ENCODE results near the gene LDLRAD3. TPM values are rescaled to one million over a fixed set of nuclear protein-coding genes. Genes with fewer than 3 reads are reported as not detected.

The LDLRAD3 gene
- total RNA-seq, 1 donor from 2014 or later = 14.9 TPM

DNA sequence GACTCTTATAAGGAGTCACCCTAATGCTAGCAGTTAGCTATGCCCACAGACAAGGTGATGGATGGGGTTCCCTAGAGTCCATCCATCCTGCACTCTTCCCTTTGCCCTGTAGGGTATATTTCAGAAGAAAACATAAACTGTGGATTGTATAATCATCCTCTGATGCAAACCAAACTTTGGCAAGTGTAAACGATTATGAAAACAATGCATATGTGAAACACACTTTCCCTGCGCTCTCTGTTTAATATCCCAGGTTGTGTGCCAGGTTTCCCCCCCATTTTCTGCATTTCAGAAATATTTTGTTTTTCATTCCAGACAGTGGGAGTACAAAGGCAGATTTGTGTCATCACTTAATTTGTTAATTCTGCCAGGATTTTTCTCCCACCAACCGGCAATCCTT is 110.0 kb downstream of the LDLRAD3 start:
- DNase-seq (ENCODE audit: low read depth) = no peak
- Mint-ChIP-seq H3K27ac (ENCODE audit: unreplicated experiment) (no peak overlapping the region), H3K27me3 (ENCODE audit: low read depth, unreplicated experiment) (no peaks in the 10 kb centered on the region), H3K4me3 (ENCODE audit: unreplicated experiment) (no peak overlapping the region), H3K36me3 (ENCODE audit: low read depth, unreplicated experiment) (peaks cover 2% of the 10 kb centered on the region), H3K4me1 (ENCODE audit: low read depth, unreplicated experiment) (peaks cover 24% of the 10 kb centered on the region), H3K9me3 (ENCODE audit: unreplicated experiment) (no peaks in the 10 kb centered on the region)
- no peak overlapping the region for H3K9ac ChIP-seq (ENCODE audit: low read length)
- H3K4me1 ChIP-seq (ENCODE audit: insufficient read depth, low read length) = no peaks in the 10 kb centered on the region
- no peaks in the 10 kb centered on the region for H3K36me3 ChIP-seq (ENCODE audit: insufficient read depth, low read length)
- H2AFZ ChIP-seq (ENCODE audit: low read depth, low read length) = no peak overlapping the region
- H3K4me2 ChIP-seq (ENCODE audit: low read length) = no peak overlapping the region
- H3K27me3 ChIP-seq (ENCODE audit: insufficient read depth, low read length) = no peaks in the 10 kb centered on the region
- TF ChIP-seq, protein P1, sequence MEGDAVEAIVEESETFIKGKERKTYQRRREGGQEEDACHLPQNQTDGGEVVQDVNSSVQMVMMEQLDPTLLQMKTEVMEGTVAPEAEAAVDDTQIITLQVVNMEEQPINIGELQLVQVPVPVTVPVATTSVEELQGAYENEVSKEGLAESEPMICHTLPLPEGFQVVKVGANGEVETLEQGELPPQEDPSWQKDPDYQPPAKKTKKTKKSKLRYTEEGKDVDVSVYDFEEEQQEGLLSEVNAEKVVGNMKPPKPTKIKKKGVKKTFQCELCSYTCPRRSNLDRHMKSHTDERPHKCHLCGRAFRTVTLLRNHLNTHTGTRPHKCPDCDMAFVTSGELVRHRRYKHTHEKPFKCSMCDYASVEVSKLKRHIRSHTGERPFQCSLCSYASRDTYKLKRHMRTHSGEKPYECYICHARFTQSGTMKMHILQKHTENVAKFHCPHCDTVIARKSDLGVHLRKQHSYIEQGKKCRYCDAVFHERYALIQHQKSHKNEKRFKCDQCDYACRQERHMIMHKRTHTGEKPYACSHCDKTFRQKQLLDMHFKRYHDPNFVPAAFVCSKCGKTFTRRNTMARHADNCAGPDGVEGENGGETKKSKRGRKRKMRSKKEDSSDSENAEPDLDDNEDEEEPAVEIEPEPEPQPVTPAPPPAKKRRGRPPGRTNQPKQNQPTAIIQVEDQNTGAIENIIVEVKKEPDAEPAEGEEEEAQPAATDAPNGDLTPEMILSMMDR (IDR thresholded peaks at IDR 0.05; ENCODE audit: insufficient read depth, low read depth, low read length) = no peak
- no peak for TF ChIP-seq EZH2 (IDR thresholded peaks at IDR 0.05; ENCODE audit: insufficient read depth, low read length)
- no peaks in the 10 kb centered on the region for H3K9me3 ChIP-seq (ENCODE audit: insufficient read depth, low read depth, low read length)
- H4K20me1 ChIP-seq (ENCODE audit: insufficient read depth, low read length) = peaks cover 19% of the 10 kb centered on the region
- H3K79me2 ChIP-seq (ENCODE audit: insufficient read depth, low read length) = no peaks in the 10 kb centered on the region
- no peak overlapping the region for H3K27ac ChIP-seq (ENCODE audit: low read depth, low read length)
- FAIRE-seq = no peak
- no peak overlapping the region for H3K4me3 ChIP-seq (ENCODE audit: insufficient read depth, low read depth, low read length)

GRCh38 chr11:36054628-36055027 is 110.8 kb downstream of the LDLRAD3 start:
- Histone ChIP-seq H3K79me2 (ENCODE audit: insufficient read depth, low read length) (no peaks in the 10 kb centered on the region), H3K27me3 (ENCODE audit: insufficient read depth, low read length) (no peaks in the 10 kb centered on the region), H3K4me2 (ENCODE audit: low read length) (no peak overlapping the region), H3K36me3 (ENCODE audit: insufficient read depth, low read length) (no peaks in the 10 kb centered on the region), H3K9me3 (ENCODE audit: insufficient read depth, low read depth, low read length) (no peaks in the 10 kb centered on the region), H3K9ac (ENCODE audit: low read length) (no peak overlapping the region), H3K4me3 (ENCODE audit: insufficient read depth, low read depth, low read length) (no peak overlapping the region), H3K4me1 (ENCODE audit: insufficient read depth, low read length) (no peaks in the 10 kb centered on the region), H4K20me1 (ENCODE audit: insufficient read depth, low read length) (peaks cover 19% of the 10 kb centered on the region), H3K27ac (ENCODE audit: low read depth, low read length) (no peak overlapping the region), H2AFZ (ENCODE audit: low read depth, low read length) (no peak overlapping the region)
- Mint-ChIP-seq H3K4me3 (ENCODE audit: unreplicated experiment) (no peak overlapping the region), H3K9me3 (ENCODE audit: unreplicated experiment) (no peaks in the 10 kb centered on the region), H3K27ac (ENCODE audit: unreplicated experiment) (no peak overlapping the region), H3K4me1 (ENCODE audit: low read depth, unreplicated experiment) (peaks cover 16% of the 10 kb centered on the region), H3K36me3 (ENCODE audit: low read depth, unreplicated experiment) (peaks cover 6% of the 10 kb centered on the region), H3K27me3 (ENCODE audit: low read depth, unreplicated experiment) (no peaks in the 10 kb centered on the region)
- FAIRE-seq (no peak), DNase-seq (ENCODE audit: low read depth) (no peak)
- TF ChIP-seq, protein P1 (IDR thresholded peaks at IDR 0.05; ENCODE audit: insufficient read depth, low read depth, low read length) = no peak
- no peak for TF ChIP-seq EZH2 (IDR thresholded peaks at IDR 0.05; ENCODE audit: insufficient read depth, low read length)

DNA sequence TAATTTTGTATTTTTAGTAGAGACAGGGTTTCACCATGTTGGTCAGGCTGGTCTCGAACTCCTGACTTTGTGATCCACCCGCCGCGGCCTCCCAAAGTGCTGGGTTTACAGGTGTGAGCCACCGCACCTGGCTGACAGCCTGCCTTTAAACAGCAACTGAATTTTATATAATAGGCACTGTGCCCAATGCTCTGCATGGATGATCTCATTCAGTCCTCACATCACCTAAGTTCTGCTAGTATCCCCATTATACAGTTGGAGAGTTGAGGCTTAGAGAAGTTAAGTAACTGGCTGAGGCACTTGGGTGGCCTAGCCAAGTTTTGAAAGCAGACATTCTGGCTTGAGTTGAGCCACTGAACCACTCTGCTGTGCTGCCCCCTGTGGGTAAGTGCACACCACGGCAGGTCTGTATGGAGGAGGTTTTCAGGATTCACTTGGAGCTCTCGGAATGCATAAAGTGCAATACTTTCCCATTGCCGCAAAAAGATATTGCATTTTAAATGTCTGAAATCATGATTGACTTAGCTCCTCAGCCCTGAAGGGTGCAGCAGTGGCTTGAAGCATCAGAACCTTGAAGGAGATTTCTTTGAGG is 112.4 kb downstream of the LDLRAD3 start:
- no peaks in the 10 kb centered on the region for H3K27me3 ChIP-seq (ENCODE audit: insufficient read depth, low read length)
- no peak overlapping the region for H3K4me2 ChIP-seq (ENCODE audit: low read length)
- H3K36me3 ChIP-seq (ENCODE audit: insufficient read depth, low read length) = no peaks in the 10 kb centered on the region
- DNase-seq (ENCODE audit: low read depth) (no peak), FAIRE-seq (no peak)
- Mint-ChIP-seq H3K27ac (ENCODE audit: unreplicated experiment) (no peak overlapping the region), H3K4me3 (ENCODE audit: unreplicated experiment) (no peak overlapping the region), H3K9me3 (ENCODE audit: unreplicated experiment) (peaks cover 1% of the 10 kb centered on the region), H3K27me3 (ENCODE audit: low read depth, unreplicated experiment) (no peaks in the 10 kb centered on the region), H3K36me3 (ENCODE audit: low read depth, unreplicated experiment) (peaks cover 9% of the 10 kb centered on the region), H3K4me1 (ENCODE audit: low read depth, unreplicated experiment) (peaks cover 11% of the 10 kb centered on the region)
- no peaks in the 10 kb centered on the region for H3K9me3 ChIP-seq (ENCODE audit: insufficient read depth, low read depth, low read length)
- H3K4me3 ChIP-seq (ENCODE audit: insufficient read depth, low read depth, low read length) = no peak overlapping the region
- no peaks in the 10 kb centered on the region for H3K4me1 ChIP-seq (ENCODE audit: insufficient read depth, low read length)
- no peaks in the 10 kb centered on the region for H3K79me2 ChIP-seq (ENCODE audit: insufficient read depth, low read length)
- H2AFZ ChIP-seq (ENCODE audit: low read depth, low read length) = no peak overlapping the region
- TF ChIP-seq EZH2 (IDR thresholded peaks at IDR 0.05; ENCODE audit: insufficient read depth, low read length) = no peak
- TF ChIP-seq, protein P1 (IDR thresholded peaks at IDR 0.05; ENCODE audit: insufficient read depth, low read depth, low read length) = peak; percentile 42
- peaks cover 19% of the 10 kb centered on the region for H4K20me1 ChIP-seq (ENCODE audit: insufficient read depth, low read length)
- no peak overlapping the region for H3K27ac ChIP-seq (ENCODE audit: low read depth, low read length)
- H3K9ac ChIP-seq (ENCODE audit: low read length) = no peak overlapping the region
